K562 (cell line): ENCODE results near the gene NAA15. TPM values are rescaled to one million over a fixed set of nuclear protein-coding genes. Genes with fewer than 3 reads are reported as not detected.

Experiments used
- GATA2 ChIP-seq: sonication (generic); formaldehyde crosslinking; IDR thresholded peaks from 2 replicates; pipeline ENCODE4 v1.4.0; 2020; ENCODE audit warnings: mild to moderate bottlenecking, missing genetic modification reagents
- HNRNPK ChIP-seq: fragments of 200-400 bp; formaldehyde crosslinking; IDR thresholded peaks from one replicate; pipeline ENCODE4 v1.6.1; 2018; ENCODE audit warnings: mild to moderate bottlenecking, low read depth, low read length; ENCODE audit not compliant: poor library complexity, severe bottlenecking
- KAT2B ChIP-seq: IDR thresholded peaks from one replicate; pipeline ENCODE4 v1.6.1; 2012; ENCODE audit warnings: low read depth, mild to moderate bottlenecking, control low read depth, inconsistent platforms, low read length, moderate library complexity
- KDM4B ChIP-seq, 2 experiments: fragments of 450-650 bp in 1 of 2; sonication (generic) in 1 of 2; IDR thresholded peaks; 2 replicates each; pipeline ENCODE4 v1.6.1; 2016 to 2017; ENCODE audit warnings: borderline replicate concordance in 2 of 2, antibody characterized with exemption in 1 of 2, low read depth in 1 of 2, mild to moderate bottlenecking in 1 of 2
- MTA1 ChIP-seq: fragments of 450-650 bp; IDR thresholded peaks from 2 replicates; pipeline ENCODE4 v1.6.1; 2017; ENCODE audit warnings: borderline replicate concordance
- OTX1 ChIP-seq: fragments of 450-650 bp; formaldehyde crosslinking; IDR thresholded peaks from 2 replicates; pipeline ENCODE4 v1.4.0; 2022; ENCODE audit warnings: mild to moderate bottlenecking
- PCBP2 ChIP-seq: fragments of 200-400 bp; formaldehyde crosslinking; IDR thresholded peaks from 2 replicates; pipeline ENCODE4 v1.6.1; 2018; ENCODE audit warnings: low read length, low read depth, mild to moderate bottlenecking, moderate library complexity; ENCODE audit not compliant: poor library complexity, severe bottlenecking
- RBM39 ChIP-seq: fragments of 200-400 bp; formaldehyde crosslinking; optimal IDR thresholded peaks from 2 replicates; pipeline ENCODE3; 2018; ENCODE audit warnings: low read depth, low read length
- SRSF3 ChIP-seq: fragments of 200-400 bp; formaldehyde crosslinking; IDR thresholded peaks from 2 replicates; pipeline ENCODE4 v1.6.1; 2016; ENCODE audit warnings: mild to moderate bottlenecking, low read length, moderate library complexity; ENCODE audit not compliant: insufficient read depth
- ZNF134 ChIP-seq: fragments of 250-450 bp; sonication (Bioruptor Pico); conservative IDR thresholded peaks from 2 replicates; pipeline ENCODE4 v1.4.0; 2020
- ZNF431 ChIP-seq: sonication (generic); formaldehyde crosslinking; IDR thresholded peaks from 2 replicates; pipeline ENCODE4 v1.8.0; 2022; ENCODE audit warnings: mild to moderate bottlenecking, missing genetic modification reagents
- ZNF717 ChIP-seq: fragments of 250-450 bp; sonication (Bioruptor Pico); IDR thresholded peaks from 2 replicates; pipeline ENCODE4 v1.5.0; 2021
- polyA plus RNA-seq, 8 experiments: library from polyadenylated mRNA; depleted of rRNA in 4 of 8; stranded (reverse) in 5 of 8; unstranded in 3 of 8; fragments of >200 nt; fragmentation: Nextera tagmentation in 2 of 8; fragmentation: Illumina TruSeq in 1 of 8; extraction: Ambion mirVana in 2 of 8; extraction: Trizol in 1 of 8; gene quantifications; 2 replicates each; pipeline versions ENCODE4 v1.2.1 to v1.2.3, GENCODE V29; 2011 to 2014; ENCODE audit warnings: inconsistent platforms in 1 of 8, missing spikeins in 1 of 8
- total RNA-seq, 7 experiments: library from RNA; depleted of rRNA in 6 of 7; stranded (reverse); fragments of >200 nt in 6 of 7; fragmentation: Illumina TruSeq in 2 of 7; extraction: Trizol in 2 of 7; gene quantifications; 2 replicates each; pipeline versions ENCODE4 v1.2.1 to v1.2.3, GENCODE V29; 2011 to 2021; ENCODE audit warnings: low replicate concordance in 1 of 7
- TF ChIP-seq, protein P1 (sequence below), 2 experiments: fragments of 450-650 bp; IDR thresholded peaks; 2 replicates each; pipeline ENCODE4 v1.6.1; 2016
- TF ChIP-seq, protein P2 (sequence below): sonication (generic); formaldehyde crosslinking; IDR thresholded peaks from 2 replicates; pipeline ENCODE4 v1.8.1; 2023; ENCODE audit warnings: mild to moderate bottlenecking, missing genetic modification reagents
- TF ChIP-seq, protein P3 (sequence below): sonication (generic); formaldehyde crosslinking; IDR thresholded peaks from 2 replicates; pipeline ENCODE4 v1.8.0; 2022; ENCODE audit warnings: missing genetic modification reagents, mild to moderate bottlenecking, borderline replicate concordance
- TF ChIP-seq, protein P4 (sequence below): fragments of 450-650 bp; IDR thresholded peaks from 2 replicates; pipeline ENCODE4 v1.6.1; 2014; ENCODE audit warnings: low read depth, mild to moderate bottlenecking, moderate library complexity, borderline replicate concordance
- TF ChIP-seq, protein P5 (sequence below): fragments of 450-650 bp; formaldehyde crosslinking; IDR thresholded peaks from 2 replicates; pipeline ENCODE4 v1.4.0; 2020; ENCODE audit warnings: mild to moderate bottlenecking, moderate library complexity
- TF ChIP-seq, protein P6 (sequence below): sonication (generic); formaldehyde crosslinking; IDR thresholded peaks from 2 replicates; pipeline ENCODE4 v1.8.0; 2022; ENCODE audit warnings: missing genetic modification reagents, mild to moderate bottlenecking, moderate library complexity, borderline replicate concordance

The NAA15 gene
- total and polyA plus RNA-seq, 9 of the 15 experiments (the other 6 are each of a cell fraction or from before 2014, with no cell fraction given): 37.8 to 117 (median 63.2) TPM

DNA sequence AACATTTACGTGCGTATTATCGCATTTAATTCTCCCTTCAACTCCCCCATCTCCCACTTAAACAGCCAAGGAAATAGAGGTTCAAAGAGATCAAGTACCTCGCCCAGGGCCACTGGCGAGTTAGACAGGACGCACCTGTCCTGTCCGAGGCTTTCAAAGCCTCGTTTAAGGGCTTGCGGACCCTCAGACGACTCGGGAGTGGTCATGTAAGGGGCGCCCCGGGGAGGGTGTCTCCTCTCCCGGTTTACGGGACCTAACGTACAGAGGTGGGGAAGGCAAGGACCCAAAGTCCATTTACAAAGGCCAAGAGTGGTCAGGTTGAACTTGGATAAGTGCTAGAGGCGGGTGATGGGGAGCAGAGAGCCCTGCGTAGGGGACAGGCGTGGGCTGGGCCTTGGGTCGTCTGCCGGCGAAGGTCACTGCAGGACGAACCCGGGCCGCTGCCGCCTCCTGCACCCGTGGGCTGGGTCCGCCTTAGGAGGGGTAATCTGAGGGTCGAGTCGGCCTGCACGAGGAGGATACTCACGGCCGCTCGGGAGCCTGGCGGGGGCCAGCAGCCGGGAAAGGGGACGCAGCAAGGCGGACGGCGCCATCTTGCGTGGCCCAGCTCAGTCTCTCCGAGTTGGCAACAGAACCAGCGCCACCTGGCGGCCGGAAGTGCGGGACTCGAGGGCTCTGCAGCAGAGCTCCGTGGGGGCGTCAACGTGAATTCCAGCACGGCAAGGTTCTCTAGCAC is 5.9 kb upstream of the NAA15 start (continued):
- TF ChIP-seq, protein P1, sequence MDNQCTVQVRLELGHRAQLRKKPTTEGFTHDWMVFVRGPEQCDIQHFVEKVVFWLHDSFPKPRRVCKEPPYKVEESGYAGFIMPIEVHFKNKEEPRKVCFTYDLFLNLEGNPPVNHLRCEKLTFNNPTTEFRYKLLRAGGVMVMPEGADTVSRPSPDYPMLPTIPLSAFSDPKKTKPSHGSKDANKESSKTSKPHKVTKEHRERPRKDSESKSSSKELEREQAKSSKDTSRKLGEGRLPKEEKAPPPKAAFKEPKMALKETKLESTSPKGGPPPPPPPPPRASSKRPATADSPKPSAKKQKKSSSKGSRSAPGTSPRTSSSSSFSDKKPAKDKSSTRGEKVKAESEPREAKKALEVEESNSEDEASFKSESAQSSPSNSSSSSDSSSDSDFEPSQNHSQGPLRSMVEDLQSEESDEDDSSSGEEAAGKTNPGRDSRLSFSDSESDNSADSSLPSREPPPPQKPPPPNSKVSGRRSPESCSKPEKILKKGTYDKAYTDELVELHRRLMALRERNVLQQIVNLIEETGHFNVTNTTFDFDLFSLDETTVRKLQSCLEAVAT (IDR thresholded peaks at IDR 0.05): 0 out of 4 replicates have a peak, but pooled peaks of 1 of the 2 experiments have one; percentile 47
- TF ChIP-seq HNRNPK (no peak), GATA2 (CRISPR knock-in tag) (no peak), PCBP2 (no peak), ZNF134 (CRISPR knock-in tag) (no peak), RBM39 (no peak), ZNF431 (CRISPR knock-in tag) (peak; percentile 78), KDM4B (IDR thresholded peaks at IDR 0.05; ENCODE audit: borderline replicate concordance in 2 of 2, low read depth in 1 of 2) (peak in 1 of 2 experiments; percentile 82; a peak in 1 of 4 replicates), MTA1 (no peak), SRSF3 (no peak), OTX1 (CRISPR knock-in tag) (no peak), KAT2B (no peak), ZNF717 (no peak)
- TF ChIP-seq, protein P2, sequence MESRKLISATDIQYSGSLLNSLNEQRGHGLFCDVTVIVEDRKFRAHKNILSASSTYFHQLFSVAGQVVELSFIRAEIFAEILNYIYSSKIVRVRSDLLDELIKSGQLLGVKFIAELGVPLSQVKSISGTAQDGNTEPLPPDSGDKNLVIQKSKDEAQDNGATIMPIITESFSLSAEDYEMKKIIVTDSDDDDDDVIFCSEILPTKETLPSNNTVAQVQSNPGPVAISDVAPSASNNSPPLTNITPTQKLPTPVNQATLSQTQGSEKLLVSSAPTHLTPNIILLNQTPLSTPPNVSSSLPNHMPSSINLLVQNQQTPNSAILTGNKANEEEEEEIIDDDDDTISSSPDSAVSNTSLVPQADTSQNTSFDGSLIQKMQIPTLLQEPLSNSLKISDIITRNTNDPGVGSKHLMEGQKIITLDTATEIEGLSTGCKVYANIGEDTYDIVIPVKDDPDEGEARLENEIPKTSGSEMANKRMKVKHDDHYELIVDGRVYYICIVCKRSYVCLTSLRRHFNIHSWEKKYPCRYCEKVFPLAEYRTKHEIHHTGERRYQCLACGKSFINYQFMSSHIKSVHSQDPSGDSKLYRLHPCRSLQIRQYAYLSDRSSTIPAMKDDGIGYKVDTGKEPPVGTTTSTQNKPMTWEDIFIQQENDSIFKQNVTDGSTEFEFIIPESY: peak; percentile 75
- TF ChIP-seq, protein P3, sequence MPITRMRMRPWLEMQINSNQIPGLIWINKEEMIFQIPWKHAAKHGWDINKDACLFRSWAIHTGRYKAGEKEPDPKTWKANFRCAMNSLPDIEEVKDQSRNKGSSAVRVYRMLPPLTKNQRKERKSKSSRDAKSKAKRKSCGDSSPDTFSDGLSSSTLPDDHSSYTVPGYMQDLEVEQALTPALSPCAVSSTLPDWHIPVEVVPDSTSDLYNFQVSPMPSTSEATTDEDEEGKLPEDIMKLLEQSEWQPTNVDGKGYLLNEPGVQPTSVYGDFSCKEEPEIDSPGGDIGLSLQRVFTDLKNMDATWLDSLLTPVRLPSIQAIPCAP (CRISPR knock-in tag): no peak
- TF ChIP-seq, protein P4, sequence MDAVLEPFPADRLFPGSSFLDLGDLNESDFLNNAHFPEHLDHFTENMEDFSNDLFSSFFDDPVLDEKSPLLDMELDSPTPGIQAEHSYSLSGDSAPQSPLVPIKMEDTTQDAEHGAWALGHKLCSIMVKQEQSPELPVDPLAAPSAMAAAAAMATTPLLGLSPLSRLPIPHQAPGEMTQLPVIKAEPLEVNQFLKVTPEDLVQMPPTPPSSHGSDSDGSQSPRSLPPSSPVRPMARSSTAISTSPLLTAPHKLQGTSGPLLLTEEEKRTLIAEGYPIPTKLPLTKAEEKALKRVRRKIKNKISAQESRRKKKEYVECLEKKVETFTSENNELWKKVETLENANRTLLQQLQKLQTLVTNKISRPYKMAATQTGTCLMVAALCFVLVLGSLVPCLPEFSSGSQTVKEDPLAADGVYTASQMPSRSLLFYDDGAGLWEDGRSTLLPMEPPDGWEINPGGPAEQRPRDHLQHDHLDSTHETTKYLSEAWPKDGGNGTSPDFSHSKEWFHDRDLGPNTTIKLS: peak; percentile 82; the same call in 1 of the 2 replicates
- TF ChIP-seq, protein P5, sequence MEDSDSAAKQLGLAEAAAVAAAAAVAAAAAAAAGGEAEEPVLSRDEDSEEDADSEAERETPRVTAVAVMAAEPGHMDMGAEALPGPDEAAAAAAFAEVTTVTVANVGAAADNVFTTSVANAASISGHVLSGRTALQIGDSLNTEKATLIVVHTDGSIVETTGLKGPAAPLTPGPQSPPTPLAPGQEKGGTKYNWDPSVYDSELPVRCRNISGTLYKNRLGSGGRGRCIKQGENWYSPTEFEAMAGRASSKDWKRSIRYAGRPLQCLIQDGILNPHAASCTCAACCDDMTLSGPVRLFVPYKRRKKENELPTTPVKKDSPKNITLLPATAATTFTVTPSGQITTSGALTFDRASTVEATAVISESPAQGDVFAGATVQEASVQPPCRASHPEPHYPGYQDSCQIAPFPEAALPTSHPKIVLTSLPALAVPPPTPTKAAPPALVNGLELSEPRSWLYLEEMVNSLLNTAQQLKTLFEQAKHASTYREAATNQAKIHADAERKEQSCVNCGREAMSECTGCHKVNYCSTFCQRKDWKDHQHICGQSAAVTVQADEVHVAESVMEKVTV (CRISPR knock-in tag): peak; percentile 63
- TF ChIP-seq, protein P6, sequence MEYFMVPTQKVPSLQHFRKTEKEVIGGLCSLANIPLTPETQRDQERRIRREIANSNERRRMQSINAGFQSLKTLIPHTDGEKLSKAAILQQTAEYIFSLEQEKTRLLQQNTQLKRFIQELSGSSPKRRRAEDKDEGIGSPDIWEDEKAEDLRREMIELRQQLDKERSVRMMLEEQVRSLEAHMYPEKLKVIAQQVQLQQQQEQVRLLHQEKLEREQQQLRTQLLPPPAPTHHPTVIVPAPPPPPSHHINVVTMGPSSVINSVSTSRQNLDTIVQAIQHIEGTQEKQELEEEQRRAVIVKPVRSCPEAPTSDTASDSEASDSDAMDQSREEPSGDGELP: peak; percentile 75
